Stimulated activated CD4-positive, alpha-beta T cell treated with anti-CD3 and anti-CD28 coated beads, Interleukin-4, amount 100 ng/mL, for 1 hour (primary cell): ENCODE results near the gene EIF4G3.
"Not testable (repeated sequence)": the region's sequence is repeated elsewhere in the genome, so short reads cannot be mapped to it uniquely, and the experiment has no call there.

Experiments used
- DNase-seq: peaks from one replicate; pipeline ENCODE4 v3.0.0-alpha.2; 2020

Gene EIF4G3

DNA sequence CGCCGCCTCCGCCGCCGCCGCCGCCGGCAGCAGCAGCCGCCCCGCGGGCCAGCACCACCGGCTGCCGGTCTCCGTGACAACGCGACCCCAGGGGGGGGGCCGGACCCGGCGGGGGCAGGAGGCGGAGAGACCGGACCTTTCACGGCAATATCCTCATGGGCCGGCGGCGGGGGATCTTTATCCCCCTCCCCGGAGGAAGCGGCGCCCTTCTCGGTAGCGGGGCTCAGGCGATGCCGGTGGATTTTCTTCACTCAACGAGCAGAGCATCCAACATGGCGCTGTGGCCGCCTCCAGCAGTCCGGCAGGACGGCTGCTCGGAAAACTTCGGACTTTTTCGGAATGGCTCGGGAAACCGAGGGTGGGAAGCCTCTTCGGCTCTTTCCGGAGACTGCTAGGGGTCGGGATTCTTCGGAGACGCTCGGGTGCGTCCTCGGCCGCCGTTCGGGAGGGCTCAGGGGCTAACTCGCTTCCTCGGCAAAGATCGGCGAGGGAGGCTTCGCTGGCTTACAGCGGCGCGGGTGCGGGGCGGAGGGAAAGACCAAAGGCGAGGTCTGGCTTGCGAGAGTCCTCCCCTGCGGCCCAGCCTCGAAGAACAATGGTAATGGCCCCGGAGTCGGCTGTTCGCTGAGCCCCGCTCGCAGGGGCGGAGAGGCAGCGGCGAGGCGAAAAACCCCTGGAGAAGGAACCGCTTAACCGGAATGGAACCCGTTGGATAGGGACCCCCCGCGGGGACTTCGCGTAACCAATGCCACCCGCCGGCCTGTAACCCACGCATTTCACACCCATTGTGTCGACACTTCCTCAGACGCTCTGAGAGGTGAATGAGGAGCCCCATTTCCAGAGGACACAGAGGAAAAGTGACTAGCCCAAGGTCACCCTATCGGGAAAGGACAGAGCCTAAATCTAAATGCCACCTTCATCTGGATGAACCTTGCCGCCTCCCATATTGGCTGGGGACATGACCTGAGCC is at the start of gene EIF4G3:
Gene EIF4G3, minus strand, starts transcription at position 312 of the 970 bp plus-strand sequence. CDS start 174,155 bp downstream, outside the sequence.
- DNase-seq: peak; percentile 100

DNA sequence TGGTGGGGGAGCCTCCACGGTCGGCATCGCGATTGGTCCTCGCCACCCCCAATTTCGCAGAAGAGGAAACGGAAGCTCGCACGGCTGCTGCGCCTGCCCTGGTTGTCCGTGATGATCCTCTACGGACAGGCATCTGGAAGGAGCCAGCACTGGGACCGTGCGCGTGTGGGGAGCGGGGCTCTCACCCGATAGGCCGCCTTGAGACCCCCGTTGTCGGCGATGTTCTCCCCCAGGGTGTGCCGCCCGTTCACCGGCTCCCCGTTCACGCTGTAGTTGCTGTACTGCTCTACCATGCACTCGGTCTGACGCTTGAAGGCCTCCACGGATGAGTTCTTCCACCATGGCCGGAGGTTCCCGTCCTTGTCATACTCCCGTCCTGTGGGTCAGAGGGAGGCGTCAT is 48.4 kb upstream of the EIF4G3 start:
- DNase-seq: no peak

GRCh38 chr1:21220815-21221214 is 44.1 kb upstream of the EIF4G3 start:
- no peak for DNase-seq

GRCh38 chr1:21219674-21220073 is 43.0 kb upstream of the EIF4G3 start:
- no peak for DNase-seq

GRCh38 chr1:21217812-21218596 is 41.3 kb upstream of the EIF4G3 start:
- DNase-seq: peak; percentile 30

DNA sequence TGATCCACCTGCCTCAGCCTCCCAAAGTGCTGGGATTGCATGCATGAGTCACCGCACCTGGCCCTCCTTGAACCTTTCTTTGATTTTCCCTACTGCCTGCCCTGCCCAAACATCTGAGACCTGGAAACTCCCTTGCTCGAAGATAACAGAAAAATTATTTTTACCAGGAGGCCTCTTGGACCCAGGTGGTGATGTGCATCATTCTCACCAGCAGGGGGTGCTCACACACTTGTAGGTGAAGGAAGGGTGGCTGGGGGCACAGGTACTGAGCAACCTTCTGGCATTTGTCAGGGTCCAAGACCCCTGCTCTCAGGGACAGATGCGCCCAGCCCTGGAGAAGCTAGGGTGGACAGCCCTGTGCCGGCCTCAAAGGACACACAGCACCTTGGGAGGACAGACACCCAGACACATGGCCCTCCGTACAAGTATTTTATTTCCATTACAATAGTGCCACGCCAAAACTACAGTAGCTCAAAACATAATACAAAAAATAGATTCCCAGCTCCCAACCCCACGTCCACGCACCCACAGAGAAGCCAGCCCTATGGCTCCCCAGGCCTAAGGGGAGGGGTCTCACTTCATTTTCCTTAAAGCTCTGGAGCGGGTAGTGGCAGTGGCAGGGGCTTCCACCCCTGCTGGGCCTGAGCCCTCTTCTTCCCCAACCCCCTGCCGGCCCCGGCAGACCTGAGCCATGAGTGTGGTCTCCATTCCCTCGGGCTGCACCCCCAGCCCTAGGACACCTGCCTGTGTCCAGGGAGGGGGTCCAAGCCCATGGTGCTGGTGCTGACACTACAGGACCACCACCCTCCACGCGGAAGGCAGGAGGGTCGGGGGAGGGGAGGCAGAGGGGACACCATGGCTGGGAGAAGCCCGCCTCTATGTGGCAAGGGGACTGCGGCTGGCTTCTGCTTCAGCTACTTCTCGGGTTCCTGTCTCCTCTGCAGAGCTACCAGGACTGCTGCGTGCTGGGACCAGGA is 40.4 kb upstream of the EIF4G3 start:
- peak; percentile 70 for DNase-seq

DNA sequence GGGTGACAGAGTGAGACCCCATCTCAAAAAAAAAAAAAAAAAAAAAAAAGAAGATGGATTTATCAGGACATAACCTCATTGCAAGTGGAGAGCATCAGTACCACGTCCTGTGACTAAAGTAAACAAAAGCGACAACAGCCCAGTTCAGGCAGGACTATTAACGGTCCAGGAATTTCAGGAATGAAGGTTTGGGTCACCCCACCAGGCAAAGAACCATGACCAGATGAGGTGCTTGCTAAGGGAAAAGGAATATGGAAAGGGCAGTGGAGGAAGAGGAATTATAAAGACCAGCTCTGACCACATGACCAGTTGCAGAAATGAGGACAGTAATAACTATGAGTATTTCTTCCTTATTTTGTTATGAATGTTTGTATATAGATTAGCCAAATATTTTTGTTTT is 35.4 kb upstream of the EIF4G3 start:
- DNase-seq: no peak

DNA sequence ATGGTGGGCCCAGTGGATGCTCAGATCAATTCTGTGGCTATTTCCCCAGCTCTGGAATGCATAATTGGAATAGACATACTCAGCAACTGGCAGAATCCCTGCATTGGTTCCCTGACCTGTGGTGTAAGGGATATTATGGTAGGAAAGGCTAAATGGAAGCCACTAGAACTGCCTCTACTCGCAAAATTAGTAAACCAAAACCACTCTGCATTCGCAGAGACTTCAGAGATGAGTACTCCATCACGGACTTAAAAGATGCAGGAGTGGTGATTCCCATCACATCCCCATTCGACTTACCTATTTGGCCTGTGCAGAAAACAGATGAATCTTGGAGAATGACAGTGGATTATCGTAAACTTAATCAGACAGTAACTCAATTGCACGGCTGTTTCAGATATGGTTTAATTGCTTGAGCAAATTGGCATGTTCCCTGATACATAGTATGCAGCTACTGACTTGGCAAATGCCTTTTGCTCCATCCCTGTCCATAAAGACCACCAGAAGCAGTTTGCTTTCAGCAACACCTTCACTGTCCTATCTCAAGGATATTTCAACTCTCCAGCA is 31.5 kb upstream of the EIF4G3 start:
- not testable (repeated sequence) for DNase-seq

DNA sequence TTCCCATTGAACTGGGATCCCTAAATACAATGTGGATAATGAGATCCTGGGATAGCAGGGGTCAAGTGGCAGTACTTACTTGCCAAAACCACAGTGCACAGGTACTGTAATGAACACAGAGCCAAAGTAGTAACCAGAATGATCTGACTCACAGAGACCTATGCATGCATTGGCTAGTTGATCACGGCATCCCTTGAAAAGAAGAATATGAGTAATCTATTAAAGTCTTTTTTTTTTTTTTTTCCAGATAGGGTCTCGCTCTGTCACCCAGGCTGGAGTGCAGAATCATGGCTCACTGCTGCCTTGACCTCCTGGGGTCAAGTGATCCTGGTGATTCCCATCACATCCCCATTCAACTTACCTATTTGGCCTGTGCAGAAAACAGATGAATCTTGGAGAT is 29.4 kb upstream of the EIF4G3 start:
- no peak for DNase-seq

- no peak for DNase-seq
Measured at GRCh38 chr1:21205416-21205815, 28.7 kb upstream of the EIF4G3 start.

- DNase-seq: no peak
Measured at GRCh38 chr1:21201650-21202049, 25.0 kb upstream of the EIF4G3 start.

GRCh38 chr1:21201238-21201637 is 24.5 kb upstream of the EIF4G3 start:
- not testable (repeated sequence) for DNase-seq

GRCh38 chr1:21200767-21201166 is 24.1 kb upstream of the EIF4G3 start:
- no peak for DNase-seq

GRCh38 chr1:21198929-21199328 is 22.2 kb upstream of the EIF4G3 start:
- no peak for DNase-seq

DNA sequence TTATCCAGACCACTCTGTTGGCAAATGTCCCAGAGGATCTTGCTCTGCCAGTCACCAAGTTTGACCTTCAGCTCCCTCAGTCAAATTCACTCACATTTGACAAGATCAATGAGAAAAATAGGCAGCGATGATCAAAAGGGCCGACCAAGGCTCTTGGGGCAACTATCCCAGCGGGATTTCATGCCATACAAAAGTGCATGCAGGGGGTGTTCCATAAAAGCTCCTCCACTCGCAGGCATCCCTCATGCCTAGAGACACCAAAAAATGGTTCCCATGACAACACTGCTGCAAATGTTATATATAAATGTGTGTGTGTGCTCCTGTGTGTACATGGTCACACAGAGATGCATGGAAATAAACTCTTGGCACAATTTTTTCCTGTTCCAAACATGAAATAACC is 16.2 kb upstream of the EIF4G3 start:
- DNase-seq: no peak

DNA sequence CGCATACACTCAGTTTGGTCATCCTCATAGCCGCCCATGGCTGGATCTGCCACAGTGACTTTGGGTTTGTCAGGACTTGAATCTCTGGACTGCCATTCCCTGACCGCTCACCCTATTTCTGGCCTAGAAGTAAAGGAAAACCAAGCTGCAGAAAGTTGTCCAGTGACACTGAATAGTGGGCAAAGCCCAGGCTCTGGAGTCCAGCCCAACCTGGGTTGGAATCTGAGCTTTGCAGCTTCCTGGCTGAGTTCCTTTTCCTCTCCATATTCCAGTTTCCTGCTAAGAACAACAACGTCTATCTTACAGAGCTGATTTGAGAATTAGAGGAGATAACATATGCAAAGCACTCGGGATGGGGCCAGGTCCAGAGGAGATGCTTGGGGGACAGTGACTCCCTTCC is 15.6 kb upstream of the EIF4G3 start:
- no peak for DNase-seq

DNA sequence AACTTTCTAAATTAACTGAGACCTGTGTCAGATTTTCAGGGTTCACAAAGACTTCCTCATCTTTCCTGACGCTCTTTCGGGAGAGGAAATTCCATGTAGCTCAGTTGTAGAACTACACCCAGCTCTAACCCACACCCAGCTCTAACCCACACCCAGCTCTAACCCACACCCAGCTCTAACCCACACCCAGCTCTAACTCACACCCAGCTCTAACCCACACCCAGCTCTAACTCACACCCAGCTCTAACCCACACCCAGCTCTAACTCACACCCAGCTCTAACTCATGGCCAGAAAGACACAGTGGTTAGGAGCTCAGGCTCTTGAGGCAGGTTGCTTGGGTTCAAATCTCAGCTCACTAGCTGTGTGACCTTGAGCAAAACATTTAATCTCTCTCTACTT is 14.1 kb upstream of the EIF4G3 start:
- not testable (repeated sequence) for DNase-seq

GRCh38 chr1:21189906-21190500 is 13.3 kb upstream of the EIF4G3 start:
- no peak for DNase-seq

GRCh38 chr1:21189421-21189820 is 12.7 kb upstream of the EIF4G3 start:
- DNase-seq: no peak

DNA sequence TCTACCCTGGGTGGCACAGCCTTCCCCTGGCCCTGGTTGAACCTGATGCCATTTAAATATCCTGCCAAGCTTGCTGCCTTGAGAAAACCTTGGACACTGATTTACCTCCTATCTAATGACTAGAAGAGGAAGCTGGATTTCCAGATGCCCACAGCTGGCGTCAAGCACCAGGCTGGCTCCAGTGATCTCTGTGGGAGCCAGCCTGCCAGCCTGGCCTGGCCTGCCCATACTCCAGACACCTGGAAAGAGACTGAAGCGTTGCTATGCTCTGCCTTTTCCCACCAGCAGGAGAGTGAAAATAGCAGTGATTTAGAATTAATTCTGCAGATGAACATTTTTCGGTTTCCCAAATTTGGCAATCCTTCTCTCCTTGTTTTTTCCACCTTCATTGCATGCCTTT is 11.5 kb upstream of the EIF4G3 start:
- DNase-seq: no peak

DNA sequence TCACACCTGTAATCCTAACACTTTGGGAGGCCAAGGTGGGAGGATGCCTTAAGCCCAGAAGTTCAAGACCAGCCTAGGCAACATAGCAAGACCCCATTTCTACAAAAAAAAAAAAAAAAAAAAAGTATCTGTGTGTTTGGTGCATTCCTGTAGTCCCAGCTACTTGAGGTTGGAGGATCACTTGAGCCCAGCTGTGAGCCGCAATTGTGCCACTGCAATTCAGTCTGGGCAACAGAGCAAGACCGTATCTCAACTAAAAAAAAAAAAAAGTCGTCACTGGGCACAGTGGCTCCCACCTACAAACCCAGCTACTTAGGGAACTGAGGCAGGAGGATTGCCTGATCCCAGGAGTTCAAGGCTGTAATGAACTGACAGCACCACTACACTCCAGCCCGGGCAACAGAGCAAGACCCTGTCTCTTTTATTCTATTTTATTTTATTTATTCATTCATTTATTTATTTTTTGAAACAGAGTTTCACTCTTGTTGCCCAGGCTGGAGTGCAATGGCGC is 8.6 kb upstream of the EIF4G3 start:
- DNase-seq: no peak

- DNase-seq: no peak
Measured at GRCh38 chr1:21184276-21184675, 7.6 kb upstream of the EIF4G3 start.
